ENCODE results near the gene GTF2A2.

DNA sequence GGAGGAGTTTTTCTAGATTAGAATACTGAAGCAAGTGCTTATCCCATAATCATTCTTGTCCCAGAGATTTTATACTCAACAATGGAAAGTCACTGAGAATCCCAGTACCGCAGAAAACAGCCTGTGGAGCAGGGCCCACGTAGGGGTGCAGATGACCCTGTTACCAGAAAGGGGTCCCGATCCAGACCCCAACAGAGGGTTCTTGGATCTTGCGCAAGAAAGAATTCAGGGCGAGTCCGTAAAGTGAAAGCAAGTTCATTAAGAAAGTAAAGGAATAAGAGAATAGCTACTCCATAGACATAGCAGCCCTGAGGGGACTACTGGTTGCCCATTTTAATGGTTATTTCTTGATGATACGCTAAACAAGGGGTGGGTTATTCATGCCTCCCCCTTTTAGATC is 43.2 kb downstream of the GTF2A2 start:
- TF ChIP-seq, protein P1, sequence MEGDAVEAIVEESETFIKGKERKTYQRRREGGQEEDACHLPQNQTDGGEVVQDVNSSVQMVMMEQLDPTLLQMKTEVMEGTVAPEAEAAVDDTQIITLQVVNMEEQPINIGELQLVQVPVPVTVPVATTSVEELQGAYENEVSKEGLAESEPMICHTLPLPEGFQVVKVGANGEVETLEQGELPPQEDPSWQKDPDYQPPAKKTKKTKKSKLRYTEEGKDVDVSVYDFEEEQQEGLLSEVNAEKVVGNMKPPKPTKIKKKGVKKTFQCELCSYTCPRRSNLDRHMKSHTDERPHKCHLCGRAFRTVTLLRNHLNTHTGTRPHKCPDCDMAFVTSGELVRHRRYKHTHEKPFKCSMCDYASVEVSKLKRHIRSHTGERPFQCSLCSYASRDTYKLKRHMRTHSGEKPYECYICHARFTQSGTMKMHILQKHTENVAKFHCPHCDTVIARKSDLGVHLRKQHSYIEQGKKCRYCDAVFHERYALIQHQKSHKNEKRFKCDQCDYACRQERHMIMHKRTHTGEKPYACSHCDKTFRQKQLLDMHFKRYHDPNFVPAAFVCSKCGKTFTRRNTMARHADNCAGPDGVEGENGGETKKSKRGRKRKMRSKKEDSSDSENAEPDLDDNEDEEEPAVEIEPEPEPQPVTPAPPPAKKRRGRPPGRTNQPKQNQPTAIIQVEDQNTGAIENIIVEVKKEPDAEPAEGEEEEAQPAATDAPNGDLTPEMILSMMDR (IDR thresholded peaks at IDR 0.05; ENCODE audit: insufficient read depth, low read depth, low read length): no peak
- no peak for TF ChIP-seq EZH2 (IDR thresholded peaks at IDR 0.05; ENCODE audit: insufficient read depth, low read length)
